HG02840 (cell line): ENCODE results near the gene KDM8.
A peak's percentile ranks its signal among the peaks of the same experiment; 100 is the strongest.
"Not testable (repeated sequence)": the region's sequence is repeated elsewhere in the genome, so short reads cannot be mapped to it uniquely, and the experiment has no call there.

ENCODE experiments used
- ATAC-seq: cut with Tn5 transposase; IDR thresholded peaks from one replicate; pipeline ENCODE4 v1.9.1; 2021; ENCODE audit warnings: mild to moderate bottlenecking, moderate library complexity, moderate number of reproducible peaks; ENCODE audit not compliant: unreplicated experiment, low FRiP score

Gene KDM8

DNA sequence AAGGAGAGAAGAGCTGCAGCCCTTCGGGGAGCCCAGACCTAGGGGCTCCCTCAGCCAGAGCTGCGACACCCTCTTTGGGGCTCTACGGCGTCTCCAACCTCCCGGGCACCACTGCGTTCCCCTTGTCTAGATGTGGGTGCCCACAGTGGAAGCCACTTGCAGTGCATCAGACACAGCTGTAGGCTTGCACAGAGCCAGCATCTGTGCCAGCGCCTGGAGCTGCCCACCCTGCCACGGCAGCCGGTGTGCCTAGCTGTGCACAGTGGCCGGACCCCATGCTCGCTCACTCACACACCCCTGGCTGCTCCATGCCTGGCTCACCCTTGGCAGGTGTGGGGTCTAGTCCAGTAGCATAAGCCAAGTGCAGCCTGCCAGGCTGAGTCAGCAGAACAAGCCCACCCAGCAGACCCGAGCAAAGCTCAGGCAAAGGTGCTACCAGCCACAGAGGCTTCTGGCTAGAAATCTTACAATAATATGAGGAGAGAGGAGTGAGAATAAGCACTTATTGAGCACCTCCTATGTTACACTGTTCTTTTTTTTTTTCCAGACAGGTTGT, 12.9 kb upstream of the KDM8 start:
- ATAC-seq = no peak

DNA sequence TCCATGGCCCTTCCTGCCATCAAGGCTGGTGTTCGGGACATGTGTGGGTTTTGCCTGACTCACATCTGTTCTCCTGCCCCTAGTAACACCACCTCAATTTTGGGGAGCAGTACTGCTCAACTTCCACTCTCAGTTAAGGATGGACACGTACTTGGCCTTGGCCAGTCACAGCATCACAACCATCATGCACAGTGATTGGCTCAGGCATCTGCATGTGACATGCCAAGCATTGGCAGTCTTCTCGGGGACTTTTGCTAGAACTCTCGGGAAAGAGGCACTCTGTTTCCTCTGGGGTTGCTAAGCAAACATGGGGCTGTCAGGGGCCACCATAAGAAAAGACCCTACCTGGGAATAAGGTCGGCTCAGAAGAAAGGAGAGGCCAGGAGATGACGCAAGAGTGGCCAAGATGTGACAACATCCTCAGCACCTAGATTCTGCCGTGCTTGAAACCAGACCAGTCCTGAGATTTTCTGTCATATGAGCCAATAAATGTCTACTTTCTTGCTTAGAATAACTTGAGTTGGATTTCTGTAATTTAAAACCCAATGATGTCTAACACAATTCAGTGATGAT, 11.9 kb upstream of the KDM8 start:
- no peak for ATAC-seq

DNA sequence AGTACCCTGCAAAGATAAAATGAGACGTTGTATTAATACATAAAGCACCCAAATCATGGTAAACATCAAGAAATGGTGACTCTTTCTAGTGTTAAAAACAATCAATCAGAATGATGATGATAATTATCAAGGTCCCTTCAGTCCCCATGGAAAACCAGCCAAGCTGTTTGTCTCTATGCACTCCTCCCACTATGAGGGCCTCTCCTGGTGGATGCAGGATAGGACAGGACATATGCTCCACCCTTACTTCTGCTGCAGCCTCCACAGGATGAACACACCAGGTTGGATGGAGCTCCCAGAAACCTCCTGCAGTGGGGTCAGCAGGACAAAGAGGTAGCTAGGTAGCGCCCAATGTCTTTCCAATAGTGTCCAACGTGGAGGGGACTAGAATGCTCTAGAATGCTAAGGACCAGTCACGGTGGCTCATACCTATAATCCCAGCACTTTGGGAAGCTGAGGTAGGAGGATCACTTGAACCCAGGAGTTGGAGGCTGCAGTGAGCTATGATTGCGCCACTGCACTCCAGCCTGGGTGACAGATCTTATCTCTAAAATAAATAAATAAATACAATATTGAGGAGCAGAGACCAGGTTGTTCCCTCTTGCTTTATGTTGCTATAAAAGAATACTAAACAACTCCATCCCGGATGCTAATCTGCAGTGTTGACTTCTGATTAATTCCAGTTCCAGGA, 9.9 kb upstream of the KDM8 start:
- no peak for ATAC-seq

DNA sequence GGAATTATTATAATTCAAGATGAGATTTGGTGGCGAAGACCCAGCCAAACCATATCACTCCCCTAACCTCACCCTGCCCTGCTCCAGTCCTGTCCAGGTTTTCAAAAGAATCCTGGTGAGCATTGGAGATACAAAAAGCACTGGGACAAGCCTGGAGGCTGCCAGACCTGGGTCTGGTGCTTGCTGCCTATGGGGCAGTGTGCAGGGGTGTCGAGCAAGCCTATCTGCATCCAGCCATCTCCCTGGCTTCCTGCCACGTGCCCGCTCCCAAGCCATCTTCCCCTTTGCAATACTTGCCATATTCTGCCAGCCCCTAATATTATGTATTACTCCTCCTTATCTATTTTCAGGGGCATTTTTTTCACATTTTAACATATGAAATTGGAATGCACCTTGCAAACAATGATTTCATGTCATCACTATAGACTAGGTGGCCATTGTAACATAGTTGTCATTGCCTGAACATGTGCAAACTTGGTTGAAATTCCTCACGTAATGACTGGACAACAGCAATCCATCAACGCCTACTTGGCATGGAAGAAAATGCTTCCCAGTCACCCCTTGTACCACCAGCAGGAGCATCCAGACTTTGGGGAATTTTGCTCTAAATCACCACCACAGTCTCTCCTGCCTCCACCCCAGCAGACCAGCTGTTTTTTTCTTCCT, 8.1 kb upstream of the KDM8 start:
- ATAC-seq = no peak

DNA sequence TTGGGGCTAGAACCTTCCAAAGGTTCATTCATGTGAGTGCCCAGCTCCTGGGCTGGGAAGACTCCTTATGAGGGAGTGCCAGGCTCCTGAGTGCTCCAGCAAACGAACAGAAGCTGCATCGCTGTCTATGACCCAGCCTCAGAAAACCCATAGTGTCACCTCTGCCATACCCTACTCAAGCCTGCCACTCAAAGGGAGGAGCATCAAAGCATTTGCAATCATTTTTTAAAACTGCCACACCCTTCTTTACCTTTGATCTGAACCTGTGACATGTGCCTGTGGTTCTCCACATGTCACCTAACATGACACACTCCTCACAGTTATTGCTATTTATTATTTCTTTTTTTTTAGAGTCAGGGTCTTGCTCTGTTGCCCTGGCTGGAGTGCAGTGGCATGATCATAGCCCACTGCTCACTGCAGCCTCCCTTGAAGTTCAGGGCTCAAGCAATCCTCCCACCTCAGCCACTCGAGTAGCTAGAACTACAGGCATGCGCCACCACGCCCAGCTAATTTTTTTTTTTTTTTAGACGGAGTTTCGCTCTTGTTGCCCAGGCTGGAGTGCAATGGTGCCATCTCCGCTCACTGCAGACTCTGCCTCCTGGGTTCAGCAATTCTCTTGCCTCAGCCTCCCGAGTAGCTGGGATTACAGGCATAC, 7.3 kb upstream of the KDM8 start:
- ATAC-seq = no peak

DNA sequence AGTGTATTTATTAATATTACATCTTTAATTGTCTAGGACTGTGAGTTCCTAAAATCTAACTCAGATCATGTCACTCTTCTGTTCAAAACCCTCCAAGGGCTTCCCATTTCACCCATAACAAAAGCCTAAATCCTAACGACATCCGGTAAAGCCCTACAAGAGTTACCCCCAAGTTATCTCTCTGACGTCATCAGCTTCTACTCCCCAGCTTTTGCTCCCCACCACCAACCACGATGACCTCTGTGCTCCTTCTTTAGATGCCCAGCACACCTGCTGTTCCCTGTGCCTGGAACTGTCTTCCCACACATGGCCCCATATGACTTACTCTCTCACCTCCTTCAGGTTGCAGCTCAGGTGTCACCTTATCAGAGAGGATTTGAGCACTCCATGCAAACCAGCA, 6.3 kb upstream of the KDM8 start:
- no peak for ATAC-seq

DNA sequence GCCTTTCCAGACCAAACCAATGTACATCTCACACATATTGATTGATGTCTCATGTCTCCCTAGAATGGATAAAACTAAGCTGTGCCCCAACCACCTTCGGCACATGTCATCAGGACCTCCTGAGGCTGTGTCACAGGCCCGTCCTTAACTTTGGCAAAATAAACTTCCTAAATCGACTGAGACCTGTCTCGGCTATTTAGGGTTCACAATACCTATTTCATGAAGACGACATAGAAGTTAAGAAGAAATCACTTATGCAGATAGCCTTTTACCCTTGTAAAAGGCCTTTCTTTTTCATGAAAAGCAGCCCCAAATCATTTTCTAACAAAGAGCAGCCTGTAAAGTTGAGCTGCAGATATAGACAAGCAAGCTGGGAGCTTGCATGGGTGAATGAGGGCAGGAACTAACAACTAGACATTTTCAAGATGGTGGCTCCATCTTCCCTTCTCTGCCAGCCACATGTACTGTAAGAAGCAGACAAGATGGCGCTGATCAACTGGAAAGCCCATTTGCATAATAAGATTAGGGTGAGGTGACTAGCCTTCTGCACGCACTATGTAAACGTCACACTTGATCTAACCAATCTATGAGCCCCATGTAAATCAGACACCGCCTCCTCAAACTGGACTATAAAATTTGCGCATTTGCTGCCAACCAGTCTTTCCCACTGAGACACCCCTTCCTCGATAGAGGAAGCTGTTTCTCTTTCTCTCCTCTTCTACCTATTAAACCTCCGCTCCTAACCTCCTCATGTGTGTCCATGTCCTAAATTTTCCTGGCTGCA, 4.7 kb upstream of the KDM8 start:
- no peak for ATAC-seq

DNA sequence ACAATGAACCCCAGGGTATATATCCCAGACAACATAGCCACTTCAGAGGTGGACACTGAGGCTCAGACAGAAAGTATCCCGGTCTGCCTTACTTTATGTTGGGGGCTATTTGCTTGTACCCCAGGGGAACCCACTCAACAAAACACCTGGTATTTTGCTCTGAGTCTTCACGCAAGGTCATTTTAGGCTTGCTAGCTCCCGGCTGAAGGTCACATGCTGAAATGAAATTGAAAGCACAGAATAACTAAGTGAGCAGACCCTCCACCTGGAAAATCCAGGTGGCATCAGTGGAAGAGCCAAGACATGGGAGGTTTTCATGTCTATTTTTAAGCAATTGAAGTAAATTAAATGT, 4.1 kb upstream of the KDM8 start:
- ATAC-seq = no peak

DNA sequence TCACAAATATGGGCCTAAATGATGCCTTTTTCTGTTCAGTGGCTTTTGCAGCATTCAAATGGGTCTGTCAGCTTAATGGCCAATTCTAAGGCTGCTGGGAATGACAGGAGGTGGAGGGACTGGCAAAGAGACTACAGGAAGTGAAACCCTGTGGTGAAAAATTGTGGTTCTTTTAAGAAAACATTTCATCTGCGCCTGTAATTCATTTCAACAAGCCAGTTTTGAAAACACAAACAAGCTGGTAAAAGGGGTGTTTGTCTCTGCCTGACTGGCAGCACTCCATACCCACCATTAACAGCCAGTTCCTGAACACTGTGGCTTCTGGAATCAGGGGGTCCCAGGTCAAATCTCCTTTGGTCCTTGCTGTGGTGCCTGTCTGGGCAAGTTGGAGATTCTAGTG, 3.6 kb upstream of the KDM8 start:
- no peak for ATAC-seq

DNA sequence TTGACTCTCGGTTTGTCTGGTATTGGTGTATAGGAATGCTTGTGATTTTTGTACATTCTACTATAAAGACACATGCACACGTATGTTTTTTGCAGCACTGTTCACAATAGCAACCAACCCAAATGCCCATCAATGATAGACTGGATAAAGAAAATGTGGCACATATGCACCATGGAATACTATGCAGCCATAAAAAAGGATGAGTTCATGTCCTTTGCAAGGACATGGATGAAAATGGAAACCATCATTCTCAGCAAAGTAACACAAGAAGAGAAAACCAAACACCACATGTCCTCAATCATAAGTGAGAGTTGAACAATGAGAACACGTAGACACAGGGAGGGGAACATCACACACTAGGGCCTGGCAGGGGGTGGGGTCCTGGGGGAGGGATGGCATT, 2.4 kb upstream of the KDM8 start:
- not testable (repeated sequence) for ATAC-seq

DNA sequence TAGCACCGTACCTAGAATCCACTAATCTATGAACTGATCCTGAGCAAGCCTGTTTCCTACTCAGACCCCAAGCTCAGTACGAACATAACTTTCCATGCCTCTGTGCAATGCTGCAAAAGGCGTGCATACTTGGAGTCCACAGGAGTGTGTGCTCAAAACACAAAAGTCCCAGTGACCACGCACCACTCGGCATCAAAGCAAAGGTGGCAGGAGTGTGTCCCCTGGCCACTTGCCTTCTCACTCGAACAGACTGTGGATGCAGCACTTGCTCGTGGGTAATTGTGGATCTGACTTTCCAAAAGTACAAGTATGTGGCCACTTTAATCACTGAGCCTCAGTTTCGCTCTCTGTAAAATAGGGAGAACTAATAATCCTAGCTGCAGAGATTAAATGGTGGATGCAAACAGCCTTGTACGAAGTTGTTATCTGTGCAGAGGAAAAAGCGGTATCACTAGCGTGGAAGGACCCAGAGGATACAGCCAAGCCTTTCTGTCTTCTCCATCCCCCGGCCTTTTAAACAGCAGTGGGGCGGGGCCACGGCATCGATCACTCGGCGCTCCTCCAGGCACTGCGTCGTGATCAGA, 311 bp upstream of the KDM8 start:
- ATAC-seq = peak; percentile 63

DNA sequence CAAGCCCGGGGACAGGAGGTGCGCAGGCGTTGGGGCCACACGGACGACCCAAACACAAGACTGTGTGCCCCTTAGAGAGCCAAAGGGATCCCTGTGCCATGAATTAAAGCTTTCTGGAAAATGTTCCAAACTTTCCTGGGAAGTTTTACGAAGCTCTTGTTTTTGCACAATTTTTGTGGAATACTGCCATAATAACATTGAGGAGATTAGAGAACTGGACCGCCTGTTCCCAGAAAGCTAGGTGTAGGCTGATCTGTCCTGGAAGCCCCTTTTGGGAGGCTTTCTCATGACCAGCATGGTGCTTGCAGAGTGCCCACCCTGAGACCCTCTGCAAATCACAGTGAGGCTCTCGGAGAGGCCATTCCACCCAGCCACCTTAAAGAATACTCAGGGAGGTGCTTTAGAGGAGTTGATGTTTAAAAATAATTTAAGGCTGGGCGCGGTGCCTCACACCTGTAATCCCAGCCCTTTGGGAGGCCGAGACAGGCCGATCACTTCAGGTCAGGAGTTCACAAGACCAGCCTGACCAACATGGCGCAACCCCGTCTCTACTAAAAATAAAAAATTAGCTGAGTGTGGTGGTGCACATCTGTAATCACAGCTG, 1.1 kb downstream of the KDM8 start:
- no peak for ATAC-seq

DNA sequence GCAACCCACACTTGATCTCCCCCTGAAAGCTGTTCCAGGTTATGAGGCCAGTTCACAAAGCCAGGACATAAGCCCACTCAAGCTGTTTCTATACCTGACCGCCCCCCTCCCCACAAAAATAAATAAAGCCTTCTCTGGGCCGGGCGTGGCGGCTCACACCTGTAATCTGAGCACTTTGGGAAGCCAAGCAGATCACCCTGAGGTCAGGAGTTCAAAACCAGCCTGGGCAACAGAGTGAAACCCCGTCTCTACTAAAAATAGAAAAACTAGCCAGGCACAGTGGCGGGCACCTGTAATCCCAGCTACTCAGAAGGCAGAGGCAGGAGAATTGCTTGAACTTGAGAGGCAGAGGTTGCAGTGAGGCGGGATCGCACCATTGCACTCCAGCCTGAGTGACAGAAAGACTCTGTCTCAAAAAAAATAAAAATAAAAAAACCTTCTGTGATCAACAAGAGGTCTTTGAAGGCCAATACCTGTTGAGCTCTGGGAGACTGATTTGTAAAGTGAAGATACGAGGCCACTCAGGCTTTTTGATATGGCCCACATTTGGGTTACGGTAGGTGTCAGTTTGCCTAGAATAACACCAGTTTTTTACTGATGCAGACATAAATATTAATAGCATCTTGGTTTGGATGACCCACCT, 2.2 kb downstream of the KDM8 start:
- ATAC-seq = no peak

DNA sequence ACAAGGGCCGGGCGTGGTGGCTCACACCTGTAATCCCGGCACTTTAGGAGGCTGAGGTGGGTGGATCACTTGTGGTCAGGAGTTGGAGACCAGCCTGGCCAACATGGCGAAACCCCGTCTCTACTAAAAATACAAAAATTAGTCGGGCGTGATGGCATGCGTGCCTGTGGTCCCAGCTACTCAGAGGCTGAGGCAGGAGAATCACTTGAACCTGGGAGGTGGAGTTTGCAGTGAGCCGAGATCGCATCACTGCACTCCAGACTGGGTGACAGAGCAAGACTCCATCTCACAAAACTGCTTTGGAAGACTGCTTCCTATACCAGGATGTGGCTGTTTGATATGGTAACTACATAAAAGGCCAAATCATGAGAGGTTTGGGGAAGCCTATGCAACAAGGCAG, 3.8 kb downstream of the KDM8 start:
- not testable (repeated sequence) for ATAC-seq

DNA sequence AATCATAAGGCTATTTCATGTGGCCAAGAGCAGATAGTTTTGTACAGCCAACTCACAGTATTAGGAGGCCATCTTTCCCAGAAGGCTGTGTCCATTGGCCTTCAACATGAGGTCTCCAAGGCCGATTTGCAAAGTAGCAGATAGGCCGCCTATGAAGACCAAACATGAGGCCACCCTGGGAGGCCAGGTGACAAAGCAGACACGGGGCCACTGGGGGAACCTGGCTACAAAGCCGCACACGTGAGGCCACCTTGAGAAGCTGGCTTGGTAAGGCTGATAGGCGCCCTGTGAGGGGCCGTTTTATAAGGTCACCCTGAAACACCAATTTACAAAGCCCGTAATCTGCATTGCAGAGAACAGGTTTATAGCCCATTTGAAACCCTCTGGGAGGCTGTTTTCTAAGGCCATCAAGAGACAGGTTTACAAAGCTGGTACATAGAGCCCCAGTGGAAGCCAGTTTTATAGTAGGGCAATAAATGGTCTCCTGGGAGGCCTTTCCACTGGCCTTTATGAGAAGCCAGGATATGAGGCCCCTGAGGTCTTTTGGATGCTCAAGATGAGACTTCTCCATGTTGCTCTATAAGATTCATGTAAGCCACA, 4.9 kb downstream of the KDM8 start:
- ATAC-seq = no peak

DNA sequence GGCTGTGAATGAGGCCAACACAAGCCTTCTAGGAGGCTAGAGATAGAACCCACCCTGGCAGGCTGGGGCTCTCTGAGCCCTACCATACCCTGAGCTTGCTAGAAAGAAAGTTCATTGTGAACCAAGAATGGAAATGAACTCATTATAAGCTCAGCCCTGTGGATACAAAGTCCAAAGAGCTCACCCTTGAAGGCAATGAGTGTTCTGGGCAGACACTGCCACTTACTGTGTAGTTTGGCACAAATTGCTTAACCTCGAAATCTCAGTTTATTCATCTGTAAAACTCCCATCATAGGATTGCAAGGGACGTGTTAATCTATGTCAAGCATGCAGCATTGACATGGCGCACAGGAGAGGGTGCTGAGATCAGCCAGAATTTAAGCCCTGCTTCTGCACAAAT, 5.5 kb downstream of the KDM8 start:
- ATAC-seq = no peak

DNA sequence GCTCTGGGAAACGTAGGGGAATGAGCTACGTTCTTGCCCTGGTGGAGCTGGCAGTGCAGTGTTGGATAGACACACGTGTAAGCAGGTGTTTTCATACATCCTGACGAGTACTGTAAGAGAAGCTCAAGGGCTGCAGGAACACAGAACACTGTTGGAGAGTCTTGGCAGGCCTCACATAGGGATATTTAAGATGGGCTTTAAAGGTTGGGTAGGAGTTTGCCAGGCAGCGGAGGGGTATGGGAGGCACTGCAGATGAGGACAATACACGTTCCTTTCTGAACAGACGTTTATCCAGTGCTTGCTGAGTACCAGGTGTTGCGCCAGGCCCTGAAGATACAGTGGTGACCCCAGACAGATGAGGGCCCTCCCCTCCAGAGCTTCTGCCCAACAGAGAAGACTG, 6.3 kb downstream of the KDM8 start:
- ATAC-seq = no peak

DNA sequence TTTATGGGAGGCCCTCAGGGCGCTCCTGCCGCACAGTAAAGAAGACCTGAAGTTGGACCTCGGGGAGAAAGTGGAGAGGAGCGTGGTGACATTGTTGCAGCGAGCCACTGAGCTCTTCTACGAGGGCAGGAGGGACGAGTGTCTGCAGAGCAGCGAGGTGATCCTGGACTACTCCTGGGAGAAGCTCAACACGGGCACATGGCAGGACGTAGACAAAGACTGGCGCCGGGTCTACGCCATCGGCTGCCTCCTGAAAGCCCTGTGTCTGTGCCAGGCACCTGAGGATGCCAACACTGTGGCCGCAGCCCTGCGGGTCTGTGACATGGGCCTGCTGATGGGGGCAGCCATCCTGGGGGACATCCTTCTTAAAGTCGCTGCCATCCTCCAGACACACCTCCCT, 6.8 kb downstream of the KDM8 start:
- ATAC-seq = no peak

DNA sequence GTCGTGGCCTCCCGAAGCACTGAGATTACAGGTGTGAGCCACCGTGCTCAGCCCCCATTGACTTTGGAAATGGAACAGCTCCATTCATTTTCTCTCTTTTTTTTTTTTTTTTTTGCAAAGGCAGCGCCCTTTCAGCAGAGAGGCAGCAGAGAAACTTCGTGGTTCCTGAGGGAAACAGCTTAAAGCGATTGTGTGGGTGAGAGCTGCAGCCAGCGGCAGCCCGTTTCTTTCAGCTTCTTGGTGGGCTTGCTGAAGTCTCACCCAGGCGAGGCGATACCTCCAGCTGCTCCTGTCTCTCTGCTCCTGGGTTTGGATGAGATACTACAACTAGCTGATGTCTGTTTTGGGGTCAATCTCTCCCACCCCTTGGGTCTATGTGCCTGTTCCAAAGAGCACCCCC, 7.7 kb downstream of the KDM8 start:
- no peak for ATAC-seq
